Mesodermal cell (in vitro differentiated cells): ENCODE measurements around the gene MUC5B.

Experiments used
- H3K27ac ChIP-seq: 2 replicates; pipeline ENCODE4 v1.7.0; 2013; ENCODE audit warnings: mild to moderate bottlenecking, low read depth, low read length, moderate library complexity; ENCODE audit not compliant: severe bottlenecking
- H3K36me3 ChIP-seq: 2 replicates; pipeline ENCODE4 v1.7.1; 2013; ENCODE audit warnings: mild to moderate bottlenecking, low read length, moderate library complexity; ENCODE audit not compliant: control insufficient read depth, insufficient read depth
- H3K4me1 ChIP-seq: one replicate; pipeline ENCODE4 v1.7.1; 2013; ENCODE audit warnings: mild to moderate bottlenecking, low read length; ENCODE audit not compliant: insufficient read depth, control insufficient read depth, poor library complexity, severe bottlenecking
- H3K4me3 ChIP-seq: 2 replicates; pipeline ENCODE4 v1.7.0; 2013; ENCODE audit warnings: low read length, control low read depth, mild to moderate bottlenecking; ENCODE audit not compliant: insufficient read depth, poor library complexity, severe bottlenecking; ENCODE audit errors: extremely low read depth
- H3K9me3 ChIP-seq: 2 replicates; pipeline ENCODE4 v1.7.1; 2013; ENCODE audit warnings: mild to moderate bottlenecking, low read length, moderate library complexity; ENCODE audit not compliant: control insufficient read depth
- WGBS, 2 experiments: methylation state at CpG; one replicate each; pipeline ENCODE4 v1.1.5; 2013; ENCODE audit warnings: missing lambda C conversion rate in 2 of 2; ENCODE audit not compliant: insufficient coverage in 2 of 2; 5-methylcytosine and 5-hydroxymethylcytosine counted together

MUC5B gene

DNA sequence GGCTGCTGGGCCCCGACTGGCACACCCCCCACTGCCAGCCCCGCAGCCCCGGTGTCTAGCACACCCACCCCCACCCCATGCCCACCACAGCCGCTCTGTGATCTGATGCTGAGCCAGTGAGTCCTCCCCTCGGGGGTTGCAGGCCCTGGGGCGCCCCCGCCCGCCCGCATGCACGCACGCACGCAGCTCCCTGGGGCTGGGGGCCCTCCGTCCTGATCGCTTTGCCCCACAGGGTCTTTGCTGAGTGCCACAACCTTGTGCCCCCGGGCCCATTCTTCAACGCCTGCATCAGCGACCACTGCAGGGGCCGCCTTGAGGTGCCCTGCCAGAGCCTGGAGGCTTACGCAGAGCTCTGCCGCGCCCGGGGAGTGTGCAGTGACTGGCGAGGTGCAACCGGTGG is 32.3 kb downstream of the MUC5B start:
- WGBS, 2 experiments = 88 to 95% methylated on average over 11 to 20 of the region's 24 CpGs
- peaks cover 14% of the 10 kb centered on the region for H3K9me3 ChIP-seq
- H3K4me1 ChIP-seq = no peaks in the 10 kb centered on the region
- H3K27ac ChIP-seq = no peak overlapping the region
- no peaks in the 10 kb centered on the region for H3K36me3 ChIP-seq
- H3K4me3 ChIP-seq = no peak overlapping the region

DNA sequence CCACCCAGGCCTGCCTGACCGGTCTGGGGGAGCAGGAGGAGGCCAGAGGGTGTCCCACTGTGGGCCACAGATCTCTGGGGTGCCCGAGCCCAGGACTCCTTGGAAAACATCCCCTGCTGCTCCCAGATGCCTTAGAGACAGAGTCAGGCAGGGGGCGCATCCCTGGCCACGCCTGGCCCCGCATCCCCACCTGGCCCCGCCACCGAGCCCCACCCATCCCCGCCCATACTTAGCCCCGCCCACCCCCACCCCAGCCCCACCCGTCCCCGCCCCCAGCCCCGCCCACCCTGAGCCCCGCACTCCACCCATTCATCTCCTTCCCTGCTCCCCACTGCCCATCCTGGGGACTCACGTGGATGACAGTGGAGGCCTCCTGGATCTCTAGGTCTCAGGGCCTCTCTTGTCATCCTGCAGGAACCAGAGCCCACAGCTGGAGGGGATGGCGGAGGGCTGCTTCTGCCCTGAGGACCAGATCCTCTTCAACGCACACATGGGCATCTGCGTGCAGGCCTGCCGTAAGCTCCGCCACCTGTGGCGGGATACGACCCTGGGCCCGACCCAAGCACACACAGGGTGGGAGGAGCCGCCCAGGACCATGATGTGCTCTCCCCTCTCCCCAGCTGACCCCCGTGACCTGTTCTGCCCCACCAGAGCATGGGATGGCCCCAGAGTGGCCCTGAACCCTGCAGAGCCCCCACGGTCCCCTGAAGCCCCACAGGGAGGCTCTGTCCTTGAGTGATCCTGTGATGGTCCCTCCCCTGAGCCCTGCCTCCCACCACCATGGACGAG is 33.6 kb downstream of the MUC5B start:
- Histone ChIP-seq H3K27ac (no peak overlapping the region), H3K4me3 (no peak overlapping the region), H3K9me3 (peaks cover 7% of the 10 kb centered on the region), H3K4me1 (no peaks in the 10 kb centered on the region), H3K36me3 (no peaks in the 10 kb centered on the region)
- 70 to 76% methylated on average over 7 to 13 of the region's 26 CpGs for WGBS, 2 experiments

DNA sequence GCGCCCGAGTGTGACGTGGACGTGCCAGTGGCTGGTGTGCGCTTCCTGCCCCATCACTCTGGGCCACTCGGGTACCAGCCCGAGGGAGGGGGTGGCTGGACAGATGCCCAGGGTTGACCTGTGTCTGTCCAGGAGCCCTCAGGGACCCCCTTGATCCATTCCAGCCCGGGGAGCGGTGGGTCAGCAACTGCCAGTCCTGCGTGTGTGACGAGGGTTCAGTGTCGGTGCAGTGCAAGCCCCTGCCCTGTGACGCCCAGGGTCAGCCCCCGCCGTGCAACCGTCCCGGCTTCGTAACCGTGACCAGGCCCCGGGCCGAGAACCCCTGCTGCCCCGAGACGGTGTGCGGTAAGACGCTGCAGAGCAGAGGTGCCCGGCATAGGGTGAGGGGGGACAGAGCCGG is 34.5 kb downstream of the MUC5B start:
- H3K4me1 ChIP-seq = peaks cover 4% of the 10 kb centered on the region
- H3K27ac ChIP-seq = no peak overlapping the region
- no peaks in the 10 kb centered on the region for H3K9me3 ChIP-seq
- no peak overlapping the region for H3K4me3 ChIP-seq
- no peaks in the 10 kb centered on the region for H3K36me3 ChIP-seq
- 92 to 93% methylated on average over 27 of the region's 27 CpGs for WGBS, 2 experiments

DNA sequence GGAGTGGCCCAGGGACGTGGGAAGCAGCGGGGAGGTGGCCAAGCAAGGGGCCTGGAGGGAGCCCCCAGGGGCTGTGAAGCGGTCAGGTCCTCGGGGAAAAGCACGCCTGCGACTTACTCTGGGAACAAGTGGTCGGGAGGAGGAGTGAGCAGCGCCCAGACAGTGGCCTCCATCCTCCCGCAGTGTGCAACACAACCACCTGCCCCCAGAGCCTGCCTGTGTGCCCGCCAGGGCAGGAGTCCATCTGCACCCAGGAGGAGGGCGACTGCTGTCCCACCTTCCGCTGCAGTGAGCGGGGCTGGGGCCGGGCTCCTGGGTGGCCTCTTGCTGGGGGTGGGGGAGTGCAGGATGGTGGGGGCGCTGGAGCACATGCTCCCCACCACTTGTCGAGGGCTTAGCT is 35.0 kb downstream of the MUC5B start:
- Histone ChIP-seq H3K4me1 (peaks cover 4% of the 10 kb centered on the region), H3K9me3 (no peaks in the 10 kb centered on the region), H3K36me3 (no peaks in the 10 kb centered on the region), H3K4me3 (no peak overlapping the region), H3K27ac (no peak overlapping the region)
- 83 to 89% methylated on average over 9 to 16 of the region's 16 CpGs for WGBS, 2 experiments

DNA sequence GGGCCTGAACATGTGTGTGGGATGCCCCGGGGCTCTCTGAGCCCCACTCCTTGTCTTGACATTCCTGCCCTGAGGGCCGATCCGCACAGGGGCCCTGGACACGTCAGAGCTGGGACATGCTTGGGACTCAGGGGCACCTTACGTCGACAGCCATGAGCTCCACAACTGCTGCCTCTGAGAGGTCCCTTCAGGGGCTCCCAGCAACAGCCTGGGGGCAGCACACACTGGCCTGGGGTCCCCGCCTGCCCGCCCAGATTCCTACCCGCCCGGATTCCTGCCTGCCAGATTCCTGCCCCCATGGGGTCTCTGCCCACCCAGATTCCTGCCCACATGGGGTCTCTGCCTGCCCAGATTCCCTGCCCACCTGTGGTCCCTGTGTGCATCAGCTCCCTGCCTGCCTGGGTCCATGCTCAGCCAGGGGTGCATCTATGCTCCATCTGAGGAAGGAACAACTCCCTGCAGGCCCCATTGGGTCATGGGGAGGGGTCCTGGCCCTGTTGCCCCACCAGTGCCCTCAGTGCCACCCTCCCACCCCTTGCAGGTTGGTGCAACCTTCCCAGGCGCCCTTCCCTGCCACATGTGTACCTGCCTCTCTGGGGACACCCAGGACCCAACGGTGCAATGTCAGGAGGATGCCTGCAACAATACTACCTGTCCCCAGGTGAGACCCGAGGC is 35.7 kb downstream of the MUC5B start:
- H3K4me1 ChIP-seq = peaks cover 4% of the 10 kb centered on the region
- H3K27ac ChIP-seq = no peak overlapping the region
- H3K36me3 ChIP-seq = no peaks in the 10 kb centered on the region
- H3K9me3 ChIP-seq = no peaks in the 10 kb centered on the region
- 81 to 84% methylated on average over 9 to 11 of the region's 13 CpGs for WGBS, 2 experiments
- no peak overlapping the region for H3K4me3 ChIP-seq

DNA sequence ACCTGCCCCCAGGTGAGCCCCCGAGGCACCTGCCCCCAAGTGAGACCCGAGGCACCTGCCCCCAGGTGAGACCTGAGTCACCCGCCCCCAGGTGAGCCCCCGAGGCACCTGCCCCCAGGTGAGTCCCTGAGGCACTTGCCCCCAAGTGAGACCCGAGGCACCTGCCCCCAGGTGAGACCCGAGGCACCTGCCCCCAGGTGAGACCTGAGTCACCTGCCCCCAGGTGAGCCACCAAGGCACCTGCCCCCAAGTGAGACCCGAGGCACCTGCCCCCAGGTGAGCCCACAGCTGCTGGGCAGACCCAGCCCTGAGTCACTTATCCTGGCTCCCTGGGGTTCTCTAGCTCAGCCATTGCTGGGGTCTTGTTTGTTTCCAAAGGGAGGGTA is 36.2 kb downstream of the MUC5B start:
- Histone ChIP-seq H3K4me3 (no peak overlapping the region), H3K36me3 (no peaks in the 10 kb centered on the region), H3K4me1 (peaks cover 4% of the 10 kb centered on the region), H3K27ac (no peak overlapping the region), H3K9me3 (no peaks in the 10 kb centered on the region)
- 90 to 92% methylated on average over 2 of the region's 7 CpGs for WGBS, 2 experiments

DNA sequence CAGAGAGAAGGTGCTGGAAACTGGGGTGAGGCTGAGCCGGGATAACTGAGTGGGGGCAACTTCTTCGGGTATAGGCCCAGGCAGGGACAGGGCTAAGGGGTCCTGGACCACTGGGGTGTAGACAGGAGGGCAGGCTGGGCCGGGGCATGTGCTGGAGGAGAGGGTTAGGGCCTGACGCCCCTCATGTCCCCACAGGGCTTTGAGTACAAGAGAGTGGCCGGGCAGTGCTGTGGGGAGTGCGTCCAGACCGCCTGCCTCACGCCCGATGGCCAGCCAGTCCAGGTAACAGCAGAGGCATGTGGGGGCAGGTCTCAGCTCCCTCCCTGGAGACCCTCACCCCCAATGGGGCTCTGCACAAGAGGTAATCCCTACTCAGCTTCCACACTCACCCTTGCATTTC is 36.7 kb downstream of the MUC5B start:
- no peak overlapping the region for H3K4me3 ChIP-seq
- H3K4me1 ChIP-seq = peaks cover 4% of the 10 kb centered on the region
- no peak overlapping the region for H3K27ac ChIP-seq
- no peaks in the 10 kb centered on the region for H3K9me3 ChIP-seq
- H3K36me3 ChIP-seq = no peaks in the 10 kb centered on the region
- 85 to 87% methylated on average over 7 to 9 of the region's 9 CpGs for WGBS, 2 experiments

DNA sequence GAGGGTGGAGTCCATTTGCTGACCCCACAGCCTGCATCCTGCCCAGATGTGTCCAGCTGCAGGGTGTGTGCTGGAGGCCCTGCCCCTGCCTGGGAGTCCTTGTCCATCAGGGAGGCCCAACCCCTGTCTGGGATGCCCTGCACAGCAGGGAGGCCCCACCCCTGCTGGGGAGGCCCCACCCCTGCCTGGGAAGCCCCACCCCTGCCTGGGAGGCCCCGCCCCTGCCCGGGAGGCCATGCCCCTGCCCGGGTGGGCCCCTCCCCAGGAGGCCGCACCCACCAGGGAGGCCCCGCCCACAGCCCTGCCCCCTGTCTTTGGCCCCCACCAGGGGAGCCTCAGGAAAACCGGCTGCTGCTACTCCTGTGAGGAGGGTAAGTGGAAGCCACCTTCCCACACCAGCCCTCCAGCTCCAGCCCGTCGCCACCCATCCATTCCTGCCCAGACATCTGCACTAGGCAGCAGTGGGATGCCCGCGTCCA is 37.2 kb downstream of the MUC5B start:
- Histone ChIP-seq H3K27ac (no peak overlapping the region), H3K4me3 (no peak overlapping the region), H3K36me3 (no peaks in the 10 kb centered on the region), H3K9me3 (no peaks in the 10 kb centered on the region), H3K4me1 (peaks cover 4% of the 10 kb centered on the region)
- 60 to 87% methylated on average over 1 to 3 of the region's 10 CpGs for WGBS, 2 experiments

DNA sequence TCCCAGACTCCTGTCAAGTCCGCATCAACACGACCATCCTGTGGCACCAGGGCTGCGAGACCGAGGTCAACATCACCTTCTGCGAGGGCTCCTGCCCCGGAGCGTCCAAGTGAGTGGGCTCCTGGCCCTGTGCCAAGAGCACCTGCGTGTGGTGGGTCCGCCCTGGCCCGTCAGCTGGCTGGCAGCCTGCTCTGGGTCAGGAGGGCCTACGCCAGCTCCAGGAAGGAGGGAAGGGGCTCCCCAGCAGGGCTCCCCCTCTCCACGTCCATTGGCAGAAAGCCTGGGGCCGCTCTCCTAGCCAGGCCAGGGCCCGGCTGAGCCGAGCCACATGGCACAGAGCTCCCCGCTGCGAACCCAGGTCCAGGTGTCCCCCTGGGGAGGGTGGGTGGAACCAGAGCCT is 37.8 kb downstream of the MUC5B start:
- WGBS, 2 experiments = 85 to 98% methylated on average over 15 of the region's 17 CpGs
- Histone ChIP-seq H3K4me1 (peaks cover 4% of the 10 kb centered on the region), H3K36me3 (no peaks in the 10 kb centered on the region)

DNA sequence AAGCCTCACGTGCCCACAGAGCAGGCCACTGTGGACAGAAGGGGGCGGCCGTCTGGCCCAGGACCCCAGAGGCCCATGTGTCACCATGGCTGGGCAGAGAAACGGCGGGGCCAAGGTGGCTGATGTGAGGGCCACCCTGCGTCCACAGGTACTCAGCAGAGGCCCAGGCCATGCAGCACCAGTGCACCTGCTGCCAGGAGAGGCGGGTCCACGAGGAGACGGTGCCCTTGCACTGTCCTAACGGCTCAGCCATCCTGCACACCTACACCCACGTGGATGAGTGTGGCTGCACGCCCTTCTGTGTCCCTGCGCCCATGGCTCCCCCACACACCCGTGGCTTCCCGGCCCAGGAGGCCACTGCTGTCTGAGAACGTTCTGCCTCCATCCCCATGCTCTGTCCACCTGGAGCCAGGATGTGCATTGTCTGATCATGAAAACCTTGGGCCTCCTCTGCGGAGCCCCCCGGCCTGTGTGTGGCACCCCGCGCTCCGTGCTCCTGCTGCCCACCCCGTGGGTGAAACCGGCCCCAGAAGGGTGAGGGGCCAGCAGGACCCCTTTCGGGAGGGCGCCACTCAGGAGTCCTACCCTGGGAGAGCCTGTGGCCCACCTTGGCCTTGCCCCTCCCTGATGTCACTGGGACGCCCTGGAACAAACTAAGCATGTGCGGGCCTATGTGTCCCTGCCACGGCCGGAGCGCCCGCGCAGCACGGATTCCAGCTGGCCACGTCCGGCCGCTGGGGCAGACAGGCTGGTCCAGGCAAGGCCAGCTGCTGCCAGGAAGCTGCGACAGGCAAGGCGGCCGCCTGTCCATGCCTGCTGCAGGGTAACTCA is 38.6 kb downstream of the MUC5B start:
- Histone ChIP-seq H3K9me3 (peaks cover 6% of the 10 kb centered on the region), H3K36me3 (no peaks in the 10 kb centered on the region), H3K27ac (no peak overlapping the region), H3K4me1 (peaks cover 4% of the 10 kb centered on the region), H3K4me3 (no peak overlapping the region)
- WGBS, 2 experiments = 94% methylated on average over 35 to 39 of the region's 39 CpGs

More for the DNA sequence above, 37.8 kb downstream of the MUC5B start:
- Histone ChIP-seq H3K9me3 (peaks cover 3% of the 10 kb centered on the region), H3K27ac (no peak overlapping the region), H3K4me3 (no peak overlapping the region)
